GM23248 (cell line): Measurements from ENCODE around the gene GIGYF2.

Experiments used
- EZH2 ChIP-seq: fragments of 200-600 bp; sonication (generic); IDR thresholded peaks from 2 replicates; pipeline ENCODE4 v1.6.1; 2018; ENCODE audit warnings: antibody characterized with exemption, mild to moderate bottlenecking; ENCODE audit not compliant: insufficient read depth, poor library complexity, severe bottlenecking
- EZH2phosphoT487 ChIP-seq: fragments of 200-600 bp; sonication (generic); IDR thresholded peaks from 2 replicates; pipeline ENCODE4 v1.6.1; 2018; ENCODE audit warnings: antibody characterized with exemption, moderate library complexity, mild to moderate bottlenecking, low read depth; ENCODE audit not compliant: insufficient read depth

DNA sequence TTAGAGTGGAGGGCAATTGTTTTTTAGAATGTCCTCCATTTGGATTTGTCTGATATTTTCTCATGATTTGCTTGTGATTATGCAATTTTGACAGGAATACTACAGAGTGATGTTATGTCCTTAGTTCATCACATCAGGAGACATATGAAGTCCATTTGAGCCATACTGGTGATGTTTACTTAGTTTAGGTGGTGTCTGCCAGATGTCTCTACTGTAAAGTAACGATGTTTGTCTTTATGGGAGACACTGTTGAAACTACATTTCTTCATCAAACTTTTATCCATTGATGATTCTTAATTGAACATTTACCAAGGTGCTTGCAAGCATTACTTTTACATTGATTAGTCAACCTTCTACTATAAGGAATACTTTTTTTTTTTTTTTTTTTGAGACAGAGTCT lies 168.0 kb downstream of the GIGYF2 start:
- TF ChIP-seq EZH2phosphoT487 (no peak), EZH2 (no peak)
